Nephron progenitor cell (in vitro differentiated cells): ENCODE results near the gene KRTAP9-3.

Source experiments
- DNase-seq: peaks from one replicate; pipeline ENCODE4 v3.0.0; 2021
- H3K27ac Mint-ChIP-seq: 2 replicates; pipeline ENCODE4 v1.8.0; 2021; ENCODE audit warnings: mild to moderate bottlenecking, moderate library complexity, mixed read lengths
- H3K27me3 Mint-ChIP-seq: 2 replicates; pipeline ENCODE4 v1.8.0; 2021; ENCODE audit warnings: mild to moderate bottlenecking, low read depth, mixed read lengths; ENCODE audit not compliant: poor library complexity
- H3K36me3 Mint-ChIP-seq: 2 replicates; pipeline ENCODE4 v1.8.0; 2021; ENCODE audit warnings: low read depth, mixed read lengths
- H3K4me1 Mint-ChIP-seq: 2 replicates; pipeline ENCODE4 v1.8.0; 2021; ENCODE audit warnings: mixed read lengths
- H3K4me3 Mint-ChIP-seq: 2 replicates; pipeline ENCODE4 v1.8.0; 2021; ENCODE audit warnings: mild to moderate bottlenecking, moderate library complexity, mixed read lengths
- H3K9me3 Mint-ChIP-seq: 2 replicates; pipeline ENCODE4 v1.8.0; 2021; ENCODE audit warnings: mild to moderate bottlenecking, moderate library complexity, mixed read lengths
- CTCF ChIP-seq: fragments of 200-600 bp; sonication (generic); IDR thresholded peaks from 2 replicates; pipeline ENCODE4 v1.5.0; 2021; ENCODE audit warnings: antibody characterized with exemption

Gene KRTAP9-3

GRCh38 chr17:41278176-41278955 lies 46.1 kb downstream of the KRTAP9-3 start:
- no peak for DNase-seq
- H3K4me1 Mint-ChIP-seq = no peaks in the 10 kb centered on the region
- H3K36me3 Mint-ChIP-seq = no peaks in the 10 kb centered on the region
- peaks cover 16% of the 10 kb centered on the region for H3K27me3 Mint-ChIP-seq
- no peak overlapping the region for H3K27ac Mint-ChIP-seq
- no peak overlapping the region for H3K4me3 Mint-ChIP-seq
- H3K9me3 Mint-ChIP-seq = no peaks in the 10 kb centered on the region
- no peak for TF ChIP-seq CTCF
